Measurements from ENCODE around the gene WDR75.

DNA sequence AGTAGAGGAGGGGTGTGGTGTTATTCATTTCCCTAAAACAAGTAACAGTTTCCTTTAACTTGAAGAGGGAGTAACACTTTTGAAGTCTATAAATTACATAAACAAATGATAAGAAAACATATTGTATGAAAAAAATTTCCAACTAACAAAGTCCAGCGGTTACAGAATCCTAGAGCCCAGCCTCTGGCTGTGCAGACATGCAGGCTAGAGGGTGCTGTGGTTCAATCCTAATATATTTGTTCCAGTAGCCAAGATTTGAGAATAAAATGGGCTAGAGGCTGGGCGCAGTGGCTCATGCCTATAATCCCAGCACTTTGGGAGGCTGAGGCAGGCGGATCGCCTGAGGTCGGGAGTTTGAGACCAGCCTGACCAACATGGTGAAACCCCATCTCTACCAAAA, 56.9 kb downstream of the WDR75 start:
- TF ChIP-seq GATA2 (IDR thresholded peaks at IDR 0.05; ENCODE audit: low read depth, low read length) (no peak), GATA3 (IDR thresholded peaks at IDR 0.05; ENCODE audit: low read depth, low read length) (no peak)
